Neural progenitor cell (in vitro differentiated cells): Measurements from ENCODE around the gene FUBP1.

Source experiments
- EZH2 ChIP-seq: fragments of 200-600 bp; sonication (generic); IDR thresholded peaks from 2 replicates; pipeline ENCODE4 v1.6.1; 2017; ENCODE audit warnings: antibody characterized with exemption, mild to moderate bottlenecking, moderate library complexity
- TF ChIP-seq, protein P1 (sequence below): fragments of 200-600 bp; sonication (generic); IDR thresholded peaks from 2 replicates; pipeline ENCODE4 v1.5.1; 2017; ENCODE audit warnings: antibody characterized with exemption, mild to moderate bottlenecking

- TF ChIP-seq EZH2, result no peak
- TF ChIP-seq, protein P1, sequence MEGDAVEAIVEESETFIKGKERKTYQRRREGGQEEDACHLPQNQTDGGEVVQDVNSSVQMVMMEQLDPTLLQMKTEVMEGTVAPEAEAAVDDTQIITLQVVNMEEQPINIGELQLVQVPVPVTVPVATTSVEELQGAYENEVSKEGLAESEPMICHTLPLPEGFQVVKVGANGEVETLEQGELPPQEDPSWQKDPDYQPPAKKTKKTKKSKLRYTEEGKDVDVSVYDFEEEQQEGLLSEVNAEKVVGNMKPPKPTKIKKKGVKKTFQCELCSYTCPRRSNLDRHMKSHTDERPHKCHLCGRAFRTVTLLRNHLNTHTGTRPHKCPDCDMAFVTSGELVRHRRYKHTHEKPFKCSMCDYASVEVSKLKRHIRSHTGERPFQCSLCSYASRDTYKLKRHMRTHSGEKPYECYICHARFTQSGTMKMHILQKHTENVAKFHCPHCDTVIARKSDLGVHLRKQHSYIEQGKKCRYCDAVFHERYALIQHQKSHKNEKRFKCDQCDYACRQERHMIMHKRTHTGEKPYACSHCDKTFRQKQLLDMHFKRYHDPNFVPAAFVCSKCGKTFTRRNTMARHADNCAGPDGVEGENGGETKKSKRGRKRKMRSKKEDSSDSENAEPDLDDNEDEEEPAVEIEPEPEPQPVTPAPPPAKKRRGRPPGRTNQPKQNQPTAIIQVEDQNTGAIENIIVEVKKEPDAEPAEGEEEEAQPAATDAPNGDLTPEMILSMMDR, result no peak
These were observed 79.1 kb downstream of the FUBP1 start for GRCh38 chr1:77899647-77900320.
